NCI-H460 (cell line): ENCODE results near the gene TSPAN5. TPM values are rescaled to one million over a fixed set of nuclear protein-coding genes. Genes with fewer than 3 reads are reported as not detected.

Experiments used
- DNase-seq: peaks from one replicate; pipeline ENCODE4 v3.0.0-alpha.2; 2016; ENCODE audit warnings: low read depth; ENCODE audit errors: extremely low read depth
- total RNA-seq: library from RNA; depleted of rRNA; stranded (reverse); fragments of >200 nt; shearing (Covaris generic); gene quantifications from 2 replicates; pipeline ENCODE4 v1.2.3, GENCODE V29; 2014

The TSPAN5 gene
- total RNA-seq, 1 experiment from 2014 or later, result 3.0 TPM

DNA sequence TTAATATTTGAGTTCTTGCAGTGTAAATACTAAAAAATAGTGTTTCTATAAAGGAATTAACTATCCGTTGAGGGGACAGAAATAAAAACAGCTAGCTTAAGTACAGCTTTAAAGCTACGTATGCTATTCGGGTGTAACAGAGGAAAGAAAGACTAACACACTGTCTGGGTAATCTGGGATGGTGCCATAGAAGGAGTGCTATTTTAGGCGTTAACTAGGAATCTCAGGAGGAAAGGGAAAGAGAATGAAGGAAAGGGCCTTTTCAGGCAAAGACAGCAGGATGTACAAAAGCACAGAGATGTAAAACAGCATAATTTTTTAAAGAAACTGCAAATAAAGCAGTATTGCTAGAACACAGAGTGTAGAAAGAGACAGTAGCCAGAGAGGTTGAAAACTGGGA, 235.4 kb downstream of the TSPAN5 start:
- DNase-seq, result no peak

DNA sequence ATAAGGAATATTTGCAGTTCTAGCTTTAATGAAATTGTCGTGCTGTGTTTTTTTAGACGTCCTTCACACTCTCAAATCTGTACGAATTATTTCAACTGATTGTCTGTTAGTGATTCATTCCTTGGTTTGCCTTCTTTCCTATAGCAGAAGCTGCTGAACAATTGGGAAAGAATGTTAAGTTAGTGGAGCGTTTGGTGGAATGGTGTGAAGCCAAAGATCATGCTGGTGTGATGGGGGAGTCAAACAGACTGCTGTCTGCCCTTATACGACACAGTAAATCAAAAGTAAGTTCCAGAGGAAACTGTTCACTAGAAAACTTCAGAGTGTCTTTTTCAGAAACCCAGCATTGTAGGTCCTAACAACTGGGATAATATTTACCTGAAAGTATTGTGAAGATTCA, 237.3 kb downstream of the TSPAN5 start:
- no peak for DNase-seq
